Neutrophil (primary cell): Measurements from ENCODE around the gene UVSSA.

Experiments used
- H3K27ac ChIP-seq: fragments of 200-600 bp; sonication (generic); 2 replicates; pipeline ENCODE4 v1.5.1; 2016; ENCODE audit warnings: mild to moderate bottlenecking, moderate library complexity
- H3K27me3 ChIP-seq: fragments of 200-600 bp; sonication (generic); 2 replicates; pipeline ENCODE4 v1.6.0; 2016; ENCODE audit warnings: mild to moderate bottlenecking
- H3K36me3 ChIP-seq: fragments of 200-600 bp; sonication (generic); 2 replicates; pipeline ENCODE4 v1.5.1; 2017
- H3K4me1 ChIP-seq, 2 experiments: fragments of 200-600 bp in 1 of 2; sonication (generic) in 1 of 2; 1 replicate in 1 of 2; 2 replicates in 1 of 2; pipeline versions ENCODE4 v1.5.1 to v1.6.1; 2013 to 2016; ENCODE audit warnings: low read depth in 1 of 2, low read length in 1 of 2, mild to moderate bottlenecking in 1 of 2, moderate library complexity in 1 of 2; ENCODE audit not compliant: control insufficient read depth in 1 of 2, insufficient read depth in 1 of 2
- H3K4me3 ChIP-seq, 2 experiments: fragments of 200-600 bp in 1 of 2; sonication (generic) in 1 of 2; 1 replicate in 1 of 2; 2 replicates in 1 of 2; pipeline ENCODE4 v1.5.1; 2013 to 2016; ENCODE audit warnings: low read depth in 1 of 2, low read length in 1 of 2, mild to moderate bottlenecking in 1 of 2, moderate library complexity in 1 of 2
- H3K9me3 ChIP-seq: fragments of 200-600 bp; sonication (generic); 2 replicates; pipeline ENCODE4 v1.5.1; 2016
- CTCF ChIP-seq: fragments of 200-600 bp; sonication (generic); IDR thresholded peaks from 2 replicates; pipeline ENCODE4 v1.5.1; 2016; ENCODE audit warnings: antibody characterized with exemption

Gene UVSSA

DNA sequence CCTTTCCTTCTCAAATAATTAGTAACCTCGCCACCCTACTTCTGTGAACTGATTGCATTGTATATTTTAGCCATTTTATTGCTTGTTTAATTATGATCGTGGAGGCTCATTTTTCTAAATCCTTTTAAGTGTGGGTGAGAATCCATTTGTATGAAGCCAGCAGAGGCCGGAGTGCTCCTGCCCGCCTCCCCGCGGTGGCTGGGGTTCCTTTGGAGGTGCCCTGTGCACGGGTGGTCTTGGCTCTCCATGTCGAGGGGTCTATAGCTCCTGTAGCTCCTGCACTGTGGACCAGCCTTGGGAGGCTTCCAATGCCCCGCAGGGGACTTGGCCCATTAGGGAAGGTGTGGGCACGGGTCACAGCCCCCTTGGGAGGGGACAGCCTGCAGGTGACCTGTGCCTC lies 15.0 kb downstream of the UVSSA start:
- Histone ChIP-seq H3K27ac (no peak overlapping the region), H3K36me3 (peaks cover 78% of the 10 kb centered on the region), H3K4me1 (no peaks in the 10 kb centered on the region), H3K4me3 (no peak overlapping the region), H3K27me3 (no peaks in the 10 kb centered on the region), H3K9me3 (no peaks in the 10 kb centered on the region)
- no peak for TF ChIP-seq CTCF

DNA sequence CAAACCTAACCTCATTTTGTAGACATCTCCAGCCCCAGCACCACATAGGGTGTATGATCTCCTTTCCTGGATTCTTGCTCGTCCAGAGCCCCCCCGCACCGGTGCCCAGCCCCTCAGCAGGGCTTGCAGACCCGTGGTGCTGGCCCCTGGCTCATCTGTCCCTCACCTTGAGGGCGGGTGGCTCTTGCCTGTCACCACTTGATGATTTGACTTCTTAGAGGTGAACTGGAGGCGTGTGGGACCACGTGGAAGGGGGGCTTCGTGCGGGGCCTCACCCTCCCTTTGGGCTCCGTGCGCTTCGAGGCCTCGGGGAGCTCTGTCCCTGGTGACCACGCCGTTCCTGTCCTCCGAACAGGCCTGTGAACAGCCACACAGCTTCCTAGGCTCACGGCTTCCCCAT lies 15.5 kb downstream of the UVSSA start:
- no peaks in the 10 kb centered on the region for H3K9me3 ChIP-seq
- no peak for TF ChIP-seq CTCF
- no peaks in the 10 kb centered on the region for H3K4me1 ChIP-seq
- no peak overlapping the region for H3K27ac ChIP-seq
- peaks cover 78% of the 10 kb centered on the region for H3K36me3 ChIP-seq
- H3K27me3 ChIP-seq = no peaks in the 10 kb centered on the region
- H3K4me3 ChIP-seq = no peak overlapping the region

DNA sequence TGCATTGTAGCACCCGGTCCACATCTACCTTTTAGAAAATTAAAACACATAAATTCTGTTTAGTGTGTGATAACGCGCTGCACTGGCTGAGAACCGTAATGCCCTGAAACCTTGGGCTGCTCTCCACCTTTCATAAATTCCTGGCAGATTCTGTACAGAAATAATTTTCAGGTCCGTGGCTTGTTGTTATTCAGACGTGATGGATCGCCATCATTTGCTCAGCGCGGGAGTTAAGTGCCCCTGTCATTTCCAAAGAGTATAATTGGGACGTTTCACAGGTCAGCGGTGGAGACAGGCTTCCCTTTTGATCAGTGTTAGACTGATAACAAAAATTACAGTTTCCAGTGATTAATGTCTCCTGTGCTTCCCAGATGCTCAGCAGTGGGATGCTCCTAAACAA lies 16.5 kb downstream of the UVSSA start:
- no peaks in the 10 kb centered on the region for H3K27me3 ChIP-seq
- H3K4me1 ChIP-seq = no peaks in the 10 kb centered on the region
- peaks cover 78% of the 10 kb centered on the region for H3K36me3 ChIP-seq
- no peak overlapping the region for H3K4me3 ChIP-seq
- H3K27ac ChIP-seq = no peak overlapping the region
- TF ChIP-seq CTCF = no peak
- H3K9me3 ChIP-seq = no peaks in the 10 kb centered on the region

GRCh38 chr4:1364217-1364616 lies 17.2 kb downstream of the UVSSA start:
- no peak overlapping the region for H3K27ac ChIP-seq
- no peaks in the 10 kb centered on the region for H3K4me1 ChIP-seq
- H3K27me3 ChIP-seq = no peaks in the 10 kb centered on the region
- H3K4me3 ChIP-seq = no peak overlapping the region
- H3K36me3 ChIP-seq = peaks cover 78% of the 10 kb centered on the region
- no peak for TF ChIP-seq CTCF
- no peaks in the 10 kb centered on the region for H3K9me3 ChIP-seq

DNA sequence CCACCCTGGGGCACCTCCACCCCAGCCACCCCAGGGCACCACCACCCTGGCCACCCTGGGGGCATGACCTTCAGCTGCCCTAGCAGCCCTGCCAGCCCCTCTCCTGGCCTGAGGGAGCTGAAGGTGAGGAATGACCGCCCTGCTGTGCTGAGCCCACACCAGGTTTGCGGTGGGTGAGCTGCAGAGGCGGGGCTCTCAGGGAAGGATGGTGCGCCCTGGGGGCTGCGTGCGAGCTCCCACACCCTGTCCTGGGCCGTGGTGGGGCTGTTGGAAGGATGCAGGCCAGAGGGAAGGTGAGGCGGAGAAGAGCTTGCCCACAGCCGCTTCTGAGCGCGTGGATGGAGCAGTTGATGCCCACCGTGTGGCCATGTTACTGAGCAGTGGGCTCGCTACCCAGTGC lies 17.7 kb downstream of the UVSSA start:
- no peaks in the 10 kb centered on the region for H3K4me1 ChIP-seq
- H3K9me3 ChIP-seq = no peaks in the 10 kb centered on the region
- H3K27ac ChIP-seq = no peak overlapping the region
- TF ChIP-seq CTCF = no peak
- H3K27me3 ChIP-seq = no peaks in the 10 kb centered on the region
- no peak overlapping the region for H3K4me3 ChIP-seq
- peaks cover 74% of the 10 kb centered on the region for H3K36me3 ChIP-seq
